Astrocyte of the spinal cord (primary cell): ENCODE measurements around the gene ACSM5.

Experiments
- DNase-seq: peaks from one replicate; pipeline ENCODE4 v3.0.0; 2011; ENCODE audit warnings: low read depth, low spot score
- H3K4me3 ChIP-seq: 2 replicates; pipeline ENCODE4 v1.5.1; 2011; ENCODE audit warnings: low read depth, mild to moderate bottlenecking, low read length, moderate library complexity
- in situ Hi-C: cut with HindIII; loops from 2 replicates; pipeline ENCODE4 v1.10.0; 2017; ENCODE audit warnings: low sequenced_read_pairs
- TF ChIP-seq, protein P1 (sequence below): IDR thresholded peaks from 2 replicates; pipeline ENCODE4 v1.5.1; 2012; ENCODE audit warnings: low read depth, mild to moderate bottlenecking, low read length, inconsistent platforms

ACSM5 gene

DNA sequence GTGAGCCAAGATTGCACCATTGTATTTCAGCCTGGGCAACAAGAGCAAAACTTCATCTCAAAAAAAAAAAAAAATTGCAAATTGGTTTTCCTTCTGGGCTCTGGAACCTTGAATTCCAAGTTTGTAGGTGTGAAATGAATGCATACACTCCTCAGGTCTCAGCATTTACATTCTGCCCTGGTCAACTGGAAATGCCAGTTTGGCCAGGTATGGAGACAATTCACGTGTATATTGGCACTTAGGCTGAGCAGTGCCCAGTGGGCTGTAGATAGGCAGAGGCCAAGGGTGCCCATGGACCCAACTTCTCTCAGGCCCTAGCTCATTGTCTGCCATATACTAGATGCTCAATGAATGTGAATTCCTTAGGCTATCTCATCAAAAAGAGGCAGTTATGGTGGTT is 20.5 kb upstream of the ACSM5 start:
- H3K4me3 ChIP-seq = no peak overlapping the region
- no peak for DNase-seq
- in situ Hi-C loops = no loop called here
- TF ChIP-seq, protein P1, sequence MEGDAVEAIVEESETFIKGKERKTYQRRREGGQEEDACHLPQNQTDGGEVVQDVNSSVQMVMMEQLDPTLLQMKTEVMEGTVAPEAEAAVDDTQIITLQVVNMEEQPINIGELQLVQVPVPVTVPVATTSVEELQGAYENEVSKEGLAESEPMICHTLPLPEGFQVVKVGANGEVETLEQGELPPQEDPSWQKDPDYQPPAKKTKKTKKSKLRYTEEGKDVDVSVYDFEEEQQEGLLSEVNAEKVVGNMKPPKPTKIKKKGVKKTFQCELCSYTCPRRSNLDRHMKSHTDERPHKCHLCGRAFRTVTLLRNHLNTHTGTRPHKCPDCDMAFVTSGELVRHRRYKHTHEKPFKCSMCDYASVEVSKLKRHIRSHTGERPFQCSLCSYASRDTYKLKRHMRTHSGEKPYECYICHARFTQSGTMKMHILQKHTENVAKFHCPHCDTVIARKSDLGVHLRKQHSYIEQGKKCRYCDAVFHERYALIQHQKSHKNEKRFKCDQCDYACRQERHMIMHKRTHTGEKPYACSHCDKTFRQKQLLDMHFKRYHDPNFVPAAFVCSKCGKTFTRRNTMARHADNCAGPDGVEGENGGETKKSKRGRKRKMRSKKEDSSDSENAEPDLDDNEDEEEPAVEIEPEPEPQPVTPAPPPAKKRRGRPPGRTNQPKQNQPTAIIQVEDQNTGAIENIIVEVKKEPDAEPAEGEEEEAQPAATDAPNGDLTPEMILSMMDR = no peak

DNA sequence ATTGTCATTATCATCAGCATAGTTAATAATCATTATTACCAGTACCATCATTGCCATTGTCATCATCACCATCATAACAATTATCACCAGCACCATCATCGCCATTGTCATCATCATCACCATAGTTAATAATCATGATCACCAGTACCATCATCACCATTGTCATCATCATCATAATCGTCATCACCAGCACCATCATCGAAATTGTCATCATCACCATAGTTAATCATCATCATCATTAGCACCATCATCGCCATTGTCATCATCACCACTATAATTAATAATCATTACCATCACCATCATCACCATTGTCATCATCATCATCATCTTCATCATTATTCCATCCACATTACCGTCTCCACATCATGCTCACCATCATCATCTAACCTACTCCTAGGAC is 18.3 kb upstream of the ACSM5 start:
- TF ChIP-seq, protein P1 = no peak
- in situ Hi-C loops = no loop called here
- no peak for DNase-seq
- H3K4me3 ChIP-seq = no peak overlapping the region

DNA sequence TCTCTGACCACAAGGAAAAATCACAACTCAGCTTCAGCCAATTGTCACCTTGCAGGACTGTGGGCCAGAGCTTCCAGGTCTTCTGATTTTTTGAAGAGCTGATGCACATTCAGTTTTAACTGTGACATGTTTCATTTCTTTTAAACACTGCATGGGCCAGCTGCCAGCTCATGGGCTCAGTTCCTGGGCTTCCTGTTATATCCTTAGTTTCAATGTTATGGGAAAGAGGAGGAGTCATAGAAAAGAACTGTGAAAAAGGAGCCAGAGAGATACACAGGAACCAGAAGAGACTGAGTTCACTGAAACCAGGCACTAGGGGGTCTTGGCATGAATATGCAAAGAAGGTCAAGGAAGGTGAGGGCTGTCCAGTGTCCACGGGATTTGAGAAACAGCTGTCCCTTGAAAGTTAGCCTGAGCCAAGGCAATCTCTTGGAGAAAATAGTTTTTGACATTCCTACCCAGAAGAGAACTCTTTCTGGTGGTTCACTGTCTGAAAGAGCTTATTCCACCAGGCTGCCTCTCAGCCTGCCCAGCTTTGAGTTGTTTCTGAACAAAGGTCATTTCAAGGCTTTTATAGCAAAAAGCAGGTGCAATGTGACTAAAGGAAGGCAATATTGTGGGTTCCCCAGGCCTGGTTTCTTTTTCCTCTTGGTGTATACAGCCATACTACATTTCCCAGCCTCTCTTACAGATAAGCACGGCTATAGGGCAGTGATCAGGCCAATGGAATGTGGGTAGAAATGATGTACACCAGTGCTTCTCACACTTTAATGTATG is 15.3 kb upstream of the ACSM5 start:
- DNase-seq = no peak
- TF ChIP-seq, protein P1 = no peak
- H3K4me3 ChIP-seq = no peak overlapping the region
- in situ Hi-C loops = no loop called here

DNA sequence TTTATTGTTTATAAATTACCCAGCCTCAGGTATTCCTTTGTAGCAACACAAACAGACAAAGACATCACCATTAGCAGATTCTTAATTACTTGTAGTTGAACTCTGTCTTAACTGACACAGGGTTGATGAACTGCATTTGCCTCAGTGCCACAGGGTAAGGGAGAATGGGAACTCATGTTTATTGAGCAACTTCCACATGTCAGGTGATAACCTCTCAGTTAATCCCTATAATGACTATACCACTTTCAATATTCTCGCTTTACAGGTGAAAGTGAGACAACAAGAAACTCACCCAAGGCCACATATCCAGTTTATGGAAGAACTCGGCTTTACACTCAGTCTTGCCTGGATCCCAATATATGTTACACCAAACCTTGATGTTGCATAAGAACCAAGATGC is 13.4 kb upstream of the ACSM5 start:
- in situ Hi-C loops = no loop called here
- TF ChIP-seq, protein P1 = no peak
- no peak overlapping the region for H3K4me3 ChIP-seq
- no peak for DNase-seq

DNA sequence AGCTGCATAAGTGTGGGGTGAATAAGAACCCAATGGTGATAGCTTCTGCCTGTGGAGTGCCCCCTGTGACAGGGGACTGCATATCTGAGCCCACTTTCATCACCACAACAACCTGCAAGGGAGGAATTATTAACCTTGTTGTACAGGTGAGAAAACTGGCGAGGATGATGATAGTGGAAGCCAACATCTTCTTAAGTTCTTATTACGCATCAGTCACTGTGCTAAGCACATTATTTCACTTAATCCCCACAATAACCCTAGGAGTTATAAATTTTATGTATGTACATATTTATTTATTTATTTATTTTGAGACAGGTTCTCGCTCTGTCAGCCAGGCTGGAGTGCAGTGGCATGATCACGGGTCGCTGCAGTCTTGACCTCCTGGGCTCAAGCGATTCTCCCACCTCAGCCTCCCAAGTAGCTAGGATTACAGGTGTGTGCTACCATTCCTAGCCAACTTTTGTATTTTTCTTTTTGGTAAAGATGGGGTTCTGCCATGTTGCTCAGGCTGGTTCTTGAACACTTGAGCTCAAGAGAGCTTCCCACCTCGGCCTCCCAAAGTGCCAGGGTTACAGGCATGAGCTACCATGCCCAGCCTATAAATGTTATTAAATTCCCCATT is 12.4 kb upstream of the ACSM5 start:
- in situ Hi-C loops = no loop called here
- H3K4me3 ChIP-seq = no peak overlapping the region
- no peak for DNase-seq
- TF ChIP-seq, protein P1 = no peak

DNA sequence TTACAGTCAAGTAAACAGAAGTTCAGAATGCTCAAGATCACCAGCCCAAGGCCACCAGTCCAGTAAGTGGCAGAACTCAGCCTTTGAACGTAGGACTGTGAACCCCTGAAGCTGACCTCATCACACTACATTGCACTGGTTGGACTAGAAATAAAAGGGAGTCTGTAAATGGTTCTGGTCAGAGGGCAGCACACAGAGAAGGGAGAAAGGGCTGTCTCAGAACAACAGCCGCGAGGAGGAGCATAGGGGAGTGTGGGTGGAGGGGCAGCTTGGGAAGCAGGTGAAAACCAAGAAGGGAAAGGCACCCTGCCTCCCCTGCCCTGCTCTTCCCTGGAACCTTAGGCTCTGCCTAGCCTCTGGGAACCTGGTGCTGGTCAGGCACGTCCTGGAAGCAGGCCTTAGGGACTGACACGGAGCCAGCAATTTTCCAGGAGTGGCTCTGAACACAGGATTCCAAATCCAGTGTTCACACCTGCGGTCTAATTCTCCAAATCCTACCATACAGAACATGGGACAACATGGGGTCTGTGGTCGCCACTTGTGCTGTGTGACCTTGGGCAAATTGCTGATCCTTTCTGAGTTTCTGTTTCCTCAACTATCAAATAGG is 11.8 kb upstream of the ACSM5 start:
- no peak for DNase-seq
- H3K4me3 ChIP-seq = no peak overlapping the region
- TF ChIP-seq, protein P1 = no peak
- in situ Hi-C loops = no loop called here
